HepG2 (cell line): Measurements from ENCODE around the gene GPT2.

Experiments
- CHD2 ChIP-seq: IDR thresholded peaks from 2 replicates; pipeline ENCODE4 v1.6.1; 2011; ENCODE audit warnings: low read depth, low read length, improper control_type of control experiment
- ELF1 ChIP-seq: sonication (generic); formaldehyde crosslinking; IDR thresholded peaks from 2 replicates; pipeline ENCODE4 v1.4.0; 2020; ENCODE audit warnings: missing genetic modification reagents
- FOXK1 ChIP-seq: sonication (generic); formaldehyde crosslinking; IDR thresholded peaks from 2 replicates; pipeline ENCODE4 v1.4.0; 2020; ENCODE audit warnings: low read depth, missing genetic modification reagents, borderline replicate concordance
- GTF2F1 ChIP-seq: fragments of 150-350 bp; IDR thresholded peaks from 2 replicates; pipeline ENCODE4 v1.6.1; 2014; ENCODE audit warnings: low read length
- MXI1 ChIP-seq: IDR thresholded peaks from 3 replicates; pipeline ENCODE4 v1.6.1; 2012; ENCODE audit warnings: low read depth, low read length, inconsistent platforms, borderline replicate concordance
- TCF7L2 ChIP-seq: IDR thresholded peaks from 2 replicates; pipeline ENCODE4 v1.6.1; 2011; ENCODE audit warnings: mild to moderate bottlenecking, low read depth, low read length, moderate library complexity
- TRIM24 ChIP-seq: sonication (generic); formaldehyde crosslinking; IDR thresholded peaks from 2 replicates; pipeline ENCODE4 v1.8.0; 2022; ENCODE audit warnings: mild to moderate bottlenecking, missing genetic modification reagents
- ZKSCAN1 ChIP-seq: fragments of 150-350 bp; IDR thresholded peaks from 2 replicates; pipeline ENCODE4 v1.6.1; 2014; ENCODE audit warnings: low read length
- ZNF382 ChIP-seq: sonication (generic); formaldehyde crosslinking; IDR thresholded peaks from 2 replicates; pipeline ENCODE4 v1.5.0; 2020; ENCODE audit warnings: missing genetic modification reagents, mild to moderate bottlenecking, borderline replicate concordance
- ZNF431 ChIP-seq: sonication (generic); formaldehyde crosslinking; IDR thresholded peaks from 2 replicates; pipeline ENCODE4 v1.9.0; 2022; ENCODE audit warnings: missing genetic modification reagents, low read depth, mild to moderate bottlenecking, borderline replicate concordance
- ZNF703 ChIP-seq: sonication (generic); formaldehyde crosslinking; IDR thresholded peaks from 2 replicates; pipeline ENCODE4 v1.5.1; 2020; ENCODE audit warnings: missing genetic modification reagents, mild to moderate bottlenecking, moderate library complexity, borderline replicate concordance
- ZNF788 ChIP-seq: sonication (generic); formaldehyde crosslinking; IDR thresholded peaks from 2 replicates; pipeline ENCODE4 v1.5.0; 2020; ENCODE audit warnings: mild to moderate bottlenecking, missing genetic modification reagents, borderline replicate concordance

DNA sequence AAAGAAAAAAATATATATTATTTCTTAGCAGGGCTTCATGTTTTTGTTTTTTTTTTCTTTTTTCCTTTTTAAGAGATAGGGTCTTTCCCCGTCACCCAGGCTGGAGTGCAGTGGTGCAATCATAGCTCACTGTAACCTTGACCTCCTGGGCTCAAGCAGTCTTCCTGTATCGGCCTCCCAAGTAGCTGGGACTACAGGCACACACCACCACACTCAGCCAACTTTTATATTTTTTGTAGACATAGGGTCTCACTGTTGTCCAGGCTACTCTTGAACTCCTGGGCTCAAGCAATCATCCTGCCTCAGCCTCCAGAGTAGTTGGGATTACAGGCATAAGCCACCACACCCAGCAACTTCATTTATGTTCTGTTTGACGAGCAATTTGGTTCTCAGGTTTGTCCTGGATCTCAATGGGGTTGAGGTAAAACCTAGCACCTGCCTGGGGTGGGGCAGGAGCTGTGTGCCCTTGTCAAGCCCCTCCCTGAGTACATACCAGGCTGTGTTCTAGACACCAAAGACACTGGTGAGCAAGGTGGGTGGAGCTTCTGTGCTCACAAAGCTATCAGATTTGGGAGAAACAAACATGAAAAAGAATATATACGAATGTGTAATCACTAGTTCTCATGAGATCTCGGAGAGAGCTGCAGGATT, 19.2 kb downstream of the GPT2 start:
- no peak for TF ChIP-seq TRIM24 (CRISPR knock-in tag)
- TF ChIP-seq ZNF431 (CRISPR knock-in tag): no peak
- TF ChIP-seq TCF7L2: no peak
- TF ChIP-seq ELF1: no peak
- no peak for TF ChIP-seq ZNF382 (CRISPR knock-in tag)
- no peak for TF ChIP-seq ZKSCAN1
- TF ChIP-seq ZNF703 (CRISPR knock-in tag): no peak
- no peak for TF ChIP-seq GTF2F1
- no peak for TF ChIP-seq MXI1
- 0 out of 2 replicates have a peak, but pooled peaks have one; percentile 20 for TF ChIP-seq FOXK1 (CRISPR knock-in tag)
- no peak for TF ChIP-seq ZNF788 (CRISPR knock-in tag)
- TF ChIP-seq CHD2: no peak
